Stimulated activated CD8-positive, alpha-beta memory T cell treated with anti-CD3 and anti-CD28 coated beads, Interleukin-15, amount 100 ng/mL, for 4 hours (primary cell): Measurements from ENCODE around the gene ITM2C.

ENCODE experiments used
- DNase-seq, 2 donors: peaks; one replicate each; pipeline ENCODE4 v3.0.0-alpha.2; 2020; ENCODE audit warnings: low read depth in 2 of 2

Gene ITM2C

GRCh38 chr2:230852113-230852512 is 12.6 kb upstream of the ITM2C start:
- no peak for DNase-seq

GRCh38 chr2:230861552-230862255 is 3.0 kb upstream of the ITM2C start:
- DNase-seq = no peak

- no peak for DNase-seq
Measured at GRCh38 chr2:230862292-230862691, 2.5 kb upstream of the ITM2C start.

DNA sequence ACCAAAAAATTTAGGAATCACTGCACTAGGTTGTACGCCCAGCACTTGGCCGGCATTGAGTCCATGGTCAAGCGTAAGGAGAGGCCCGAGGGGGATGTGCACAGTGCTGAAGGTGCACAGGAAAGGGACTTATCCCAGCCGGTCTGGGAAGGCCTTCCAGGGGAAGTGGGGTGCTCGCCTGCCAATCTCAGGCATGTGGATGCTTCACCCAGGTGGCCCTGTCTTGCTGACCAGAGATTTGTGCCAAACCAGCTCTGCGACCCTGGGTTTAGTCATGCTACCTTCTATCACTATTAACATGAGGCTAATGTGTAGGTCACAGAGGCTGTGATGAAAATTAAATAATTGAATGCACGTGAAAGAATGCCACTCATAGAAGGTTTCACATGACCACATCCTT is 1.7 kb upstream of the ITM2C start:
- no peak for DNase-seq

GRCh38 chr2:230863442-230864121 is 1.2 kb upstream of the ITM2C start:
- no peak for DNase-seq

GRCh38 chr2:230864122-230864604 is 579 bp upstream of the ITM2C start:
- DNase-seq = no peak

DNA sequence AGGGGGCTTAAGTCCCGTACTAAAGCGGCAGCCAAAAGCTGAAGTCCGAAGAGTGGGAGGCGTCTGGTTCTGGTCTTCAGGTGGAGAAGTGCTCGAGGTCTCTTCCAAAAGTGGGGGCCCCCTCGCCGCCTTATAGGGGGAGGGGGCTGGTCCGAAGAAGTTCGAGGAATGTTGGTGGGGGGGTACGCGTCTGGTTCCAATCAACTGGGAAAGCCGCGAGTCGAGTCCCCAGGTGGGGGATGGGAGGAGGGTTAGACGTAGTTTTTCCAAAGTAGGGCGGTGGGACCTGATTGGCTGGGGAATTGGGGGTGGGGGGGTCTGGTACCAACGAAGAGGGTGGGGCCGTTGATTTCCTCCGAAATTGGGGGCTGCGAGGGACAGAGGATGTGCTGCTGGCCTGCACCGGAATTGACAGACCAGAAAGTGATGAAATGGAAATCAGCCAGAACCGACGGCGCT is 594 bp downstream of the ITM2C start:
- no peak for DNase-seq

DNA sequence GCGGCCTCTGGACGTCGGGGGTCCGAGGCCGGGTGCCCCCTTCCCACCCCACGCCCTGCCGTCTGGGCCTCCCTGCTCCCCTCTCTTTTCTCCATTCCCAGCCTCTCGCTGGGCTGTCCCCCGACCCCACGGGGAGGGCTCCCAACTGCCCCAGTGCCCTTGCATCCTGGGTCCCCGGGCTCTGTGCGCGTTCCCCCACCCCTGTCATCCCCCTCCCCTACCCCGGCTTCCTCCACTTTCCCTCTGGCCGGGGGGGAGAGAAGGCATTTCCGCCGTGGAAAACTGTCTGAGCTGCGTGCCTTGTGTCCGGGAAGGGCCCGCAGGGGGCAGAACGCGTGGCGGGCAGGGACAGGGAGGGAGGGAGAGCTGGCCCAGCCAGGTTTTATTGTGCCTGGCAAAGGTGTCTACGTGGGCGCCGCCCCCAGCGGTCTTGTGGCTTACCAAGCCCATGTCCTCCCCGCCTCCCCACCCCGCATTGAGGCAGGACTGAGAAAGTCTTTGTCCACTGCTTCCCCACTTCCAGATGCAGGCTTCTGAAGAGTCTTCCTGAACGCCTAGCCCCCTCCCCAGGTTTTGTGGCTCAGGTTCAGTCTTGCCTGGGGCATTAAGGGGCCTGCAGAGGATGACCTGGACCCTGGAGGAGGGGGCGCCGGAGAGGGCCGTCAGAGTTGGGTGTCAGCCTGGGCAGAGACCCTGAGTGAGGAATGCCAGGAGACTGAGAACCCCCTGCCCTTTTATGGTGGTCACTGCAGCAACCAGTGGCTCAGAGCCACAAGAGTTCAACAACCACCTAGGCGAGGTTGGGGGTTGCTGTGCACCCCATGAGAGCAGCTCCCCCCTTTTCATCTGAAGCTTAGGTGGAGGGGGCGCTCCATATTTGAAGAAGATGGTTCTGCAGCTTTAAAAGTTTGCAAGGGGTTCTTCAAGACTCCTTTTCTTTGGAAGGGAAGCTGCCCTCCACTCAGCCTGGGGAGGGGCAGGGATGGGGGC is 1.3 kb downstream of the ITM2C start:
- DNase-seq = no peak

- DNase-seq = no peak
Measured at GRCh38 chr2:230866756-230867523, 2.2 kb downstream of the ITM2C start.

DNA sequence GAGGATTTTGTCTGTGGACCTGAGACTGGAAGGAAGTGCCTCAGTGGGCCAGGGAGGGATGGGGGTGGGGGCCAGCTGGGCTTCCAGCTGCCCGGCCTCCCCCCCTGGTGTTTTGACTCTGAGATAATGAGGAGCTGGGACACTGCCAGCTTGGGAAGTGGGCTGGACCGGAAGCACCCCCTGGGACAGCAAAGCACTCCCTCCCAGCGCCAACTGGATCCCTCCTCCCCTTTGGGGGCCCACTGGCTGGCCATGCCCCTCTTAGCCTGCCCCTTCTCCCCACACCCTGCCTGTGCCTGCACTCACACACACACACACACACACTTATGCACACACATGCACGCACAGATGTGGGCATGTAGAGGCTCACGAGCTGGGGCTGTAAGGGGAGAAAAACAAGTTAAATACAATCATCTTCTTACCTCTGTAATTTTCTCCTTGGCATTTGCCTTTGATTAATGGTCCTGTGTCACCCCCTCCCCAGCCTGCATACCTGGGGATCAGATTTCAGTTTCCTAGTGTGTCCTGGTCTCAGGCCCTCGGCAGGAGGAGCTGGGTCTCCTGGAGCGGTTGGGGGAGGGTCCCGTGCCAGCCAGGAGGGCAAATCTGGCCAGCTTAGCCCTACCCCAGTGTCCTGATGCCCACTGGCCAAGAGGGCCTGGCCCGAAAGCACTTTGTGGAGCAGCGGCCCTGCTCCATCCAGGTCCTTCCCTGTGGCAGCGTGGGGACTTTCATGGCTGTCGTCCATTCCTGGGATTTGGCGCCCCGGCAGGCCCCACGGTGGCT is 3.6 kb downstream of the ITM2C start:
- no peak for DNase-seq

GRCh38 chr2:230868947-230869913 is 4.5 kb downstream of the ITM2C start:
- no peak for DNase-seq

- DNase-seq = no peak
Measured at GRCh38 chr2:230869914-230870543, 5.3 kb downstream of the ITM2C start.

DNA sequence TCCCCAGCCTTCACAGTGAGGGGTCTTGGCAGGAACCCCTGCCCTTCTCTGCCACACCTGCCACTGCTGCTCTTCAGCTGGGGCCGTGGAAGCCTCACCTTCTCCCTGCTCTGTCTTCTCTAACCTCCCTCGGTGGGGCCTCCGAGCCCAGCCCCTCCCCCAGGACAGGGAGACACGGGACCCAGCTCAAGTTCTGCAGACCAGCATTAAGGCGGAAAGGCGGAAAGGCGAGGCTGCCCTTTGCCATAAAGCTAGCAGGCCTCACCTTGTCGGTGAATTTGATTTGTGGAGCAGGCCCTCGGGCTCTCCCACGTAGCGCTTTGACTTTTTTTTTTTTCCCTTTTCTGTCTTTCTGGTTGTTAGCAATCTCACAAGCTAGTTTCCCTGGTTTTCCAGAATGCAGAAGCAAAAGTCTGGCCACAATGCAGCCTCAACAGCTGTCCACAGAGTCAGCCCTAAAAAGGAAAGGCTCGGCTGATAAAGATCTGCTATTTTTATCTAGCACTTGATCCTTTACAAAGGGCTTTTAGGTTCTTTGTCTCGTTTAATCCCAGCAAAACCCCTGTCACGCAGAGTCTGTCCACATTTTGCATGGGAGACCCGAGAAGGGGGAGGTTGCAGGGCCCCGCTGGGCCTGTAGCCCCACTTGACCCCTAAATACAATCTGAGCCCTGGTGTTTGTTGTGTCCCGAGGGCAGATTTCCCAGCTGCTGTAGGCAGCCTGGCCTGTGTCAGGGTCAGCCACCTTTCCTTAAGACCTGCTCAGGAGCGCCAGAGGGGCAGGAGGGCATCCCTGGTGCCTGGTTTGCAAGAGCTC is 6.0 kb downstream of the ITM2C start:
- no peak for DNase-seq

GRCh38 chr2:230871361-230872150 is 6.8 kb downstream of the ITM2C start:
- no peak for DNase-seq

DNA sequence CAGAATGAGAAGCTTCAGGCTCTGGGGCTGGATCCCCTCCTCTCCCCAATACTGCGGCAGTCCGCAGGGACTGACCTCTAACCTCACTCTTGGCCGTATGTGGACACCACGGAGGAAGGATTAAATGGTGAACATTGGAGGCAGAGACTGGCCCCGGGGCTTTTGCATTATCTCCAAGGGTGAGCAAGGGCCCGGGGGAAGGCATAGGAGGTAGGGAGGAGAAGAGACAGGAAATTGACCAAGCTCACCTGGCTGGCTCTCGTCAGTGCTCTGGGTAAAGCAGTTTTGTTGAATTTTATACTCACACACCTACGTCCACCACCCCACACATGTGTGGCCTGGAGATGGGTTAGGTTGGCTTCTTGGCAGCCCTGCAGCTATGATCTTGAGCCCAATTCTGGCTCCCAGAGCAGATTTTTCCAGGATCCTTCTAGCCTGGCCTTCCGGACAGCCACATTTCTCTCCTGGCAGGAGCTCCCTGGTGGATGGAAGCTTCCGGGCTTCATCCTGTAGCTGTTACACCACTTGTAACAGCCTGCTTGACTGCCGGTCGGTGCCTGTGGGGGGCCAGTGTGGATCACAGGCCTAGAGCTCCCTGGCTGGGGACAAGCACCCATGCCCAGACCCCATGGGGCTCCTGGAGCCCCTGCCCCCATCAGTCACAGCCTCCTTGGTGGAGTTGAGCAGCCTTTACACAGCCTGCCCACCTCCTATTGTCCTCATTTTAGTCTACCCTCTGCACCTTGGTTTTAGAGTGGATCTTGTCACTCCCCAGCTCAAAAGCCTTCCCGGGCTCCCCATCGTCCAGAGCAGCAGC is 7.6 kb downstream of the ITM2C start:
- DNase-seq = no peak

- DNase-seq = no peak
Measured at GRCh38 chr2:230872968-230873660, 8.4 kb downstream of the ITM2C start.
